GM12878 (cell line): Measurements from ENCODE around the gene EBF3. TPM values are rescaled to one million over a fixed set of nuclear protein-coding genes. Genes with fewer than 3 reads are reported as not detected.

Source experiments
- ATAC-seq: fragments of 200-7000 bp; cut with Tn5 transposase; 3 replicates; pipeline ENCODE4 v1.9.1; 2020; ENCODE audit warnings: mild to moderate bottlenecking, moderate library complexity
- BruUV-seq: library from RNA; stranded (reverse); fragments of 400-500 nt; replicated peaks from 2 replicates; lab custom pipeline; 2021; lab: Mats Ljungman, UMichigan
- CTCF ChIA-PET: fragments of 300-600 bp; sonication (Branson Sonifier 250); formaldehyde crosslinking; extraction: SDS; loops from one replicate; lab custom pipeline; 2021; ENCODE audit warnings: inconsistent platforms; lab: Yijun Ruan, JAX
- POLR2A ChIA-PET: fragments of 350-600 bp; formaldehyde crosslinking; extraction: SDS; loops from one replicate; lab custom pipeline; 2021; ENCODE audit warnings: inconsistent platforms; lab: Charles Lee
- RAD21 ChIA-PET: fragments of 300-600 bp; sonication (Branson Sonifier 250); formaldehyde crosslinking; loops from one replicate; lab custom pipeline; 2023; ENCODE audit warnings: antibody characterized with exemption; ENCODE audit not compliant: unreplicated experiment; lab: Charles Lee
- SMC1A ChIA-PET: fragments of 300-600 bp; sonication (Branson Sonifier 250); formaldehyde crosslinking; loops from one replicate; lab custom pipeline; 2023; ENCODE audit not compliant: unreplicated experiment, uncharacterized antibody; lab: Charles Lee
- DNase-seq: peaks from one replicate; pipeline ENCODE4 v3.0.0-alpha.2; 2011; ENCODE audit warnings: low read depth, low spot score
- FAIRE-seq: peaks from 3 replicates; lab custom pipeline; 2011; peaks lifted over from hg19 to GRCh38; lab: Jason Lieb, UNC
- H2AFZ ChIP-seq: 2 replicates; pipeline ENCODE4 v1.6.0; 2011; ENCODE audit warnings: low read depth, low read length, control low read depth; ENCODE audit not compliant: control insufficient read depth
- H3K27ac ChIP-seq: 2 replicates; pipeline ENCODE4 v1.5.1; 2011; ENCODE audit warnings: control low read depth; ENCODE audit not compliant: control insufficient read depth, insufficient read depth
- H3K27me3 ChIP-seq, 2 experiments: replicated peaks in 1 of 2; 2 replicates each; pipeline versions ENCODE4 v1.6.0 to v1.6.1; 2011; ENCODE audit warnings: low read length in 1 of 2; ENCODE audit not compliant: control insufficient read depth in 2 of 2, insufficient read depth in 2 of 2
- H3K36me3 ChIP-seq, 2 experiments: 2 replicates each; pipeline ENCODE4 v1.5.1; 2011; ENCODE audit warnings: low read length in 1 of 2; ENCODE audit not compliant: control insufficient read depth in 2 of 2, insufficient read depth in 2 of 2
- H3K4me1 ChIP-seq: 2 replicates; pipeline ENCODE4 v1.6.1; 2011; ENCODE audit warnings: mild to moderate bottlenecking, low read length, moderate library complexity, mixed read lengths; ENCODE audit not compliant: control insufficient read depth, insufficient read depth
- H3K4me2 ChIP-seq: 2 replicates; pipeline ENCODE4 v1.6.0; 2011; ENCODE audit warnings: control low read depth; ENCODE audit not compliant: control insufficient read depth, insufficient read depth
- H3K4me3 ChIP-seq: fragments of 200-600 bp; sonication (generic); 2 replicates; pipeline ENCODE4 v1.5.1; 2016
- H3K79me2 ChIP-seq: 2 replicates; pipeline ENCODE4 v1.6.0; 2011; ENCODE audit warnings: low read length; ENCODE audit not compliant: control insufficient read depth, insufficient read depth
- H3K9ac ChIP-seq: 2 replicates; pipeline ENCODE4 v1.8.0; 2011; ENCODE audit warnings: low read length, control low read depth, mixed read lengths; ENCODE audit not compliant: control insufficient read depth, insufficient read depth
- H3K9me3 ChIP-seq: replicated peaks from 3 replicates; pipeline ENCODE4 v1.5.1; 2011; ENCODE audit warnings: mild to moderate bottlenecking, low read length; ENCODE audit not compliant: control insufficient read depth, insufficient read depth
- H4K20me1 ChIP-seq: 2 replicates; pipeline ENCODE4 v1.6.0; 2011; ENCODE audit not compliant: control insufficient read depth, insufficient read depth
- ATF7 ChIP-seq: fragments of 450-650 bp; IDR thresholded peaks from 2 replicates; pipeline ENCODE4 v1.6.1; 2016; ENCODE audit warnings: low read depth, mild to moderate bottlenecking
- CBX3 ChIP-seq: fragments of 200-600 bp; sonication (generic); IDR thresholded peaks from 2 replicates; pipeline ENCODE4 v1.6.1; 2016; ENCODE audit warnings: low read depth, borderline replicate concordance
- CUX1 ChIP-seq: IDR thresholded peaks from 2 replicates; pipeline ENCODE4 v1.6.1; 2012; ENCODE audit warnings: improper control_type of control experiment, low read depth, low read length; ENCODE audit not compliant: insufficient replicate concordance
- E2F8 ChIP-seq: fragments of 450-650 bp; IDR thresholded peaks from 2 replicates; pipeline ENCODE4 v1.6.1; 2018; ENCODE audit warnings: mild to moderate bottlenecking, low read depth, moderate library complexity; ENCODE audit not compliant: partially characterized antibody
- EGR1 ChIP-seq, 2 experiments: IDR thresholded peaks; 1 replicate in 1 of 2; 2 replicates in 1 of 2; pipeline ENCODE4 v1.6.1; 2011 to 2012; ENCODE audit warnings: low read depth in 2 of 2, low read length in 2 of 2, borderline replicate concordance in 1 of 2, mild to moderate bottlenecking in 1 of 2, moderate library complexity in 1 of 2
- NFYA ChIP-seq: IDR thresholded peaks from 2 replicates; pipeline ENCODE4 v1.6.1; 2011; ENCODE audit warnings: low read depth, mild to moderate bottlenecking, low read length, improper control_type of control experiment, borderline replicate concordance
- SIN3A ChIP-seq: IDR thresholded peaks from 2 replicates; pipeline ENCODE4 v1.6.1; 2012; ENCODE audit warnings: low read depth, low read length, improper control_type of control experiment
- ZNF384 ChIP-seq: IDR thresholded peaks from 2 replicates; pipeline ENCODE4 v1.6.1; 2012; ENCODE audit warnings: low read depth, mild to moderate bottlenecking, low read length, improper control_type of control experiment, borderline replicate concordance
- WGBS: methylation state at CpG from one replicate; pipeline ENCODE4 v1.1.6; 2016; ENCODE audit warnings: low lambda C conversion rate; ENCODE audit not compliant: insufficient replicate concordance, insufficient coverage; ENCODE audit errors: missing lambda C conversion rate; 5-methylcytosine and 5-hydroxymethylcytosine counted together
- in situ Hi-C: fragments of 300-500 bp; cut with MboI; formaldehyde crosslinking; loops from 9 replicates; pipeline ENCODE4 v1.14.3; 2018; ENCODE audit warnings: mixed read lengths
- intact Hi-C: fragments of 100-400 bp; cut with micrococcal nuclease; formaldehyde crosslinking; loops from one replicate; pipeline ENCODE4 v1.14.2; 2022; ENCODE audit not compliant: unreplicated experiment
- polyA plus RNA-seq, 11 experiments: library from polyadenylated mRNA; depleted of rRNA in 4 of 11; unstranded in 6 of 11; stranded (reverse) in 5 of 11; fragments of >200 nt; fragmentation: Nextera tagmentation in 4 of 11; fragmentation: Illumina TruSeq in 1 of 11; extraction: Ambion mirVana in 4 of 11; extraction: Trizol in 1 of 11; gene quantifications; 1 replicate in 1 of 11; 2 replicates in 10 of 11; pipeline versions ENCODE4 v1.2.1 to v1.2.3, GENCODE V29; 2011 to 2016; ENCODE audit warnings: inconsistent platforms in 2 of 11, missing spikeins in 2 of 11, low read depth in 1 of 11
- total RNA-seq, 4 experiments: library from RNA; depleted of rRNA in 3 of 4; stranded (reverse); fragments of >200 nt in 3 of 4; fragmentation: Illumina TruSeq in 1 of 4; extraction: Trizol in 1 of 4; gene quantifications; 2 replicates each; pipeline versions ENCODE4 v1.2.1 to v1.2.3, GENCODE V29; 2013 to 2021
- TF ChIP-seq, protein P1 (sequence below): fragments of 450-650 bp; formaldehyde crosslinking; IDR thresholded peaks from 2 replicates; pipeline ENCODE4 v1.4.0; 2020; ENCODE audit warnings: mild to moderate bottlenecking, moderate library complexity

EBF3 gene
- total and polyA plus RNA-seq, 10 of the 15 experiments (the other 5 are each of a cell fraction or from before 2014, with no cell fraction given): not detected

GRCh38 chr10:129896860-129897200 lies 67.2 kb downstream of the EBF3 start (continued):
- TF ChIP-seq CUX1 (no peak), EGR1 (IDR thresholded peaks at IDR 0.05; ENCODE audit: borderline replicate concordance in 1 of 2, low read depth in 2 of 2, low read length in 2 of 2) (no peak), NFYA (no peak)

DNA sequence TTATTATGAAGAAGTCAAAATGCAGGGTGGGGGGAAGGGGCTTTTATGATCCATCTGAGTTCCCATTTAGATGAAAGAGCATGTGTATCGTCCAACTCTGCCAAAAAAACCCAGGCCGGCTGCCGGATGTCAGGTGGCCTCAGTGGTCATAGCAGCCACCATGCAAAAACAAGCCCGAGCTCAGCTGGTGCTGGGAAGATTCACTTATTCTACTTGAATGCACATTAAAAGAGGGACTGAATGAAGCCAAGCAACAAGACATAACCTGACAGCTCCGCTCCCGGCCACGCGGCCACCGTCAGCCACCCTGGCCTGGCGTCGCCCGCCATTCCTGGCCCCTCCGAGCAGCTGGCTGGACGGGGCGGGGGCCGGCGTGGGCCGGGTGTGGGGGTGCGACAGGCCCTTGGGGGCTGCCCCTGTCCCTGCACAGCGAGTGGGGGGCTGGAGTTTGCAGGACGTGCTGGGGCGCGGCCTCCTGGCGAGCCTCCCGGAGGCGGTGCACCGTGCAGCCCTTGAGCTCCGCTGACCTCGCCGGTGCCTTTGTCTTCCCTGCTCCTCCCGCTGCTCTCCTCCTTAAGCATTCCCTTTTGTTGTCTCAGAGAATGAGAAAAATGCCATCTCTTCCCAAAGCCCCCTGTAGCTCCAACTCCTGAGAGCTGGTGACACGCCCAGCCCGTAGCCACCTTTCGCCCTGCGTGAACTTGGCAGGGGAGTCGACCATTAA lies 67.8 kb downstream of the EBF3 start:
- RAD21 ChIA-PET: no interaction called here
- intact Hi-C loops: no loop called here
- H3K4me3 ChIP-seq: no peak overlapping the region
- H3K9ac ChIP-seq: no peak overlapping the region
- POLR2A ChIA-PET: no interaction called here
- H3K9me3 ChIP-seq: no peaks in the 10 kb centered on the region
- H3K4me2 ChIP-seq: no peak overlapping the region
- H2AFZ ChIP-seq: no peak overlapping the region
- no peaks in the 10 kb centered on the region for H3K27me3 ChIP-seq
- H4K20me1 ChIP-seq: no peaks in the 10 kb centered on the region
- H3K27ac ChIP-seq: no peak overlapping the region
- CTCF ChIA-PET: no interaction called here
- no peaks in the 10 kb centered on the region for H3K36me3 ChIP-seq
- ATAC-seq: no peak
- H3K4me1 ChIP-seq: no peaks in the 10 kb centered on the region
- SMC1A ChIA-PET: no interaction called here
- no TSS peak for BruUV-seq
- WGBS: 79% methylated on average over 29 of the region's 36 CpGs
- no peaks in the 10 kb centered on the region for H3K79me2 ChIP-seq
- no peak for FAIRE-seq
- in situ Hi-C loops: no loop called here
- DNase-seq: no peak
- TF ChIP-seq CBX3: no peak
- TF ChIP-seq E2F8: no peak
- TF ChIP-seq, protein P1, sequence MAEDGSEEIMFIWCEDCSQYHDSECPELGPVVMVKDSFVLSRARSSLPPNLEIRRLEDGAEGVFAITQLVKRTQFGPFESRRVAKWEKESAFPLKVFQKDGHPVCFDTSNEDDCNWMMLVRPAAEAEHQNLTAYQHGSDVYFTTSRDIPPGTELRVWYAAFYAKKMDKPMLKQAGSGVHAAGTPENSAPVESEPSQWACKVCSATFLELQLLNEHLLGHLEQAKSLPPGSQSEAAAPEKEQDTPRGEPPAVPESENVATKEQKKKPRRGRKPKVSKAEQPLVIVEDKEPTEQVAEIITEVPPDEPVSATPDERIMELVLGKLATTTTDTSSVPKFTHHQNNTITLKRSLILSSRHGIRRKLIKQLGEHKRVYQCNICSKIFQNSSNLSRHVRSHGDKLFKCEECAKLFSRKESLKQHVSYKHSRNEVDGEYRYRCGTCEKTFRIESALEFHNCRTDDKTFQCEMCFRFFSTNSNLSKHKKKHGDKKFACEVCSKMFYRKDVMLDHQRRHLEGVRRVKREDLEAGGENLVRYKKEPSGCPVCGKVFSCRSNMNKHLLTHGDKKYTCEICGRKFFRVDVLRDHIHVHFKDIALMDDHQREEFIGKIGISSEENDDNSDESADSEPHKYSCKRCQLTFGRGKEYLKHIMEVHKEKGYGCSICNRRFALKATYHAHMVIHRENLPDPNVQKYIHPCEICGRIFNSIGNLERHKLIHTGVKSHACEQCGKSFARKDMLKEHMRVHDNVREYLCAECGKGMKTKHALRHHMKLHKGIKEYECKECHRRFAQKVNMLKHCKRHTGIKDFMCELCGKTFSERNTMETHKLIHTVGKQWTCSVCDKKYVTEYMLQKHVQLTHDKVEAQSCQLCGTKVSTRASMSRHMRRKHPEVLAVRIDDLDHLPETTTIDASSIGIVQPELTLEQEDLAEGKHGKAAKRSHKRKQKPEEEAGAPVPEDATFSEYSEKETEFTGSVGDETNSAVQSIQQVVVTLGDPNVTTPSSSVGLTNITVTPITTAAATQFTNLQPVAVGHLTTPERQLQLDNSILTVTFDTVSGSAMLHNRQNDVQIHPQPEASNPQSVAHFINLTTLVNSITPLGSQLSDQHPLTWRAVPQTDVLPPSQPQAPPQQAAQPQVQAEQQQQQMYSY: no peak
- no peak for TF ChIP-seq ATF7
- no peak for TF ChIP-seq ZNF384
- no peak for TF ChIP-seq SIN3A
